OCI-LY1 (cell line): ENCODE results near the gene ST6GALNAC3.

Experiments used
- H2AFZ ChIP-seq: fragments of 200-600 bp; sonication (generic), shearing (Covaris generic); 2 replicates; pipeline ENCODE4 v1.6.0; 2014; ENCODE audit warnings: antibody characterized with exemption, mild to moderate bottlenecking, low read length
- H3F3A ChIP-seq: fragments of 200-600 bp; sonication (generic), shearing (Covaris generic); 2 replicates; pipeline ENCODE4 v1.6.0; 2014; ENCODE audit warnings: mild to moderate bottlenecking, antibody characterized with exemption, low read length, moderate library complexity; ENCODE audit not compliant: insufficient read depth
- H3K27ac ChIP-seq: fragments of 200-600 bp; sonication (generic); 2 replicates; pipeline ENCODE4 v1.5.1; 2014; ENCODE audit warnings: low read length, mixed run types, mild to moderate bottlenecking, low read depth; ENCODE audit not compliant: poor library complexity, severe bottlenecking
- H3K27me3 ChIP-seq: fragments of 200-600 bp; sonication (generic); 2 replicates; pipeline ENCODE4 v1.6.0; 2014; ENCODE audit warnings: antibody characterized with exemption, mild to moderate bottlenecking, low read length, moderate library complexity; ENCODE audit not compliant: insufficient read depth
- H3K36me3 ChIP-seq: fragments of 200-600 bp; sonication (generic); 2 replicates; pipeline ENCODE4 v1.6.1; 2014; ENCODE audit warnings: mild to moderate bottlenecking, antibody characterized with exemption, low read length, moderate library complexity, mixed read lengths; ENCODE audit not compliant: insufficient read depth
- H3K4me1 ChIP-seq: fragments of 200-600 bp; sonication (generic); 2 replicates; pipeline ENCODE4 v1.5.1; 2014; ENCODE audit warnings: mild to moderate bottlenecking, low read length, moderate library complexity; ENCODE audit not compliant: insufficient read depth, severe bottlenecking
- H3K4me2 ChIP-seq: fragments of 200-600 bp; sonication (generic), shearing (Covaris generic); 2 replicates; pipeline ENCODE4 v1.6.1; 2014; ENCODE audit warnings: low read length
- H3K4me3 ChIP-seq: fragments of 200-600 bp; sonication (generic); 2 replicates; pipeline ENCODE4 v1.5.1; 2014; ENCODE audit warnings: low read length, low read depth, mild to moderate bottlenecking, mixed read lengths; ENCODE audit not compliant: poor library complexity, severe bottlenecking
- H3K79me2 ChIP-seq: fragments of 200-600 bp; shearing (Covaris generic); 2 replicates; pipeline ENCODE4 v1.6.1; 2016; ENCODE audit warnings: mixed run types, low read length, mixed read lengths; ENCODE audit not compliant: insufficient read depth
- H3K9ac ChIP-seq: fragments of 200-600 bp; sonication (generic), shearing (Covaris generic); 2 replicates; pipeline ENCODE4 v1.6.1; 2014; ENCODE audit warnings: mild to moderate bottlenecking, low read length, mixed read lengths
- H3K9me2 ChIP-seq: fragments of 200-600 bp; sonication (generic), shearing (Covaris generic); 2 replicates; pipeline ENCODE4 v1.6.1; 2014; ENCODE audit warnings: low read depth, mild to moderate bottlenecking, low read length, mixed read lengths
- H3K9me3 ChIP-seq: fragments of 200-600 bp; shearing (Covaris generic); 2 replicates; pipeline ENCODE4 v1.6.1; 2014; ENCODE audit warnings: low read length, mixed read lengths
- H4K20me1 ChIP-seq: fragments of 200-600 bp; sonication (generic), shearing (Covaris generic); 2 replicates; pipeline ENCODE4 v1.6.0; 2016; ENCODE audit warnings: mild to moderate bottlenecking, low read length; ENCODE audit not compliant: insufficient read depth
- CTCF ChIP-seq: fragments of 200-600 bp; sonication (generic), shearing (Covaris generic); IDR thresholded peaks from 2 replicates; pipeline ENCODE4 v1.5.1; 2017; ENCODE audit warnings: mild to moderate bottlenecking, antibody characterized with exemption, low read length, moderate library complexity, mixed read lengths
- EZH2 ChIP-seq: fragments of 200-600 bp; sonication (generic), shearing (Covaris generic); IDR thresholded peaks from 2 replicates; pipeline ENCODE4 v1.8.0; 2017; ENCODE audit warnings: borderline replicate concordance, mixed run types, mild to moderate bottlenecking, antibody characterized with exemption, low read length, moderate library complexity, mixed read lengths

The ST6GALNAC3 gene

DNA sequence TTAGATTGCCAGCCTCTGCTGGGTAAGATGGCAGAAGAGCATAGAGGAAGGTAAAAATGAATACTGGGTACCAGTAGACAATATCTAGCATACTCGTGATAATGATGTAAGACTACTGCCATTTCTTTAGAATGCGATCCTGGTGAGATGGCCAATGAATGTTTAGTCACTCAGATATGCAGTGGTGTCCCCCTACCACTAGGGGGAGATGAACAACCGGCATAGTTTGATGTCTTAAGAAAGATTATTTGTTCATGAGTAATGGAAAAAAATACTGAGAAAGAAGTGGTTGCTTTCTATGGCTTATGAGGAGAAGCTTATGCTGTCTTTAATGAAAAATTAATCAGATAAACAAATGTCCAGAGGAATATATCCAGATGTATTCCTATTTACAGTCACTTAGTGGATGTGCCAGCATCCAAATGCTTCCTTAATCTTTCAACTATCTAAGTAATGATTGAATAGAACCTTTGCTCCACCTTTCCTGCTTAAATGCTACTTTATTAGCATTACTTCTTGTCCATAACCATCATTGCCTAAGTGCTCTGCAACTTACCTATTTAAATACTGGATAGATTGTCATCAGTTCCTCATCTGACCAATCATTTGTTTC lies 256.6 kb downstream of the ST6GALNAC3 start:
- no peak overlapping the region for H3K4me2 ChIP-seq

GRCh38 chr1:76335882-76336281 lies 261.3 kb downstream of the ST6GALNAC3 start:
- Histone ChIP-seq H3K9me2 (no peaks in the 10 kb centered on the region), H4K20me1 (no peaks in the 10 kb centered on the region), H2AFZ (no peak overlapping the region), H3K27ac (no peak overlapping the region), H3K9ac (no peak overlapping the region), H3K36me3 (no peaks in the 10 kb centered on the region), H3K9me3 (no peaks in the 10 kb centered on the region), H3F3A (no peaks in the 10 kb centered on the region), H3K4me2 (no peak overlapping the region), H3K4me3 (no peak overlapping the region), H3K4me1 (no peaks in the 10 kb centered on the region), H3K79me2 (no peaks in the 10 kb centered on the region), H3K27me3 (no peaks in the 10 kb centered on the region)
- no peak for TF ChIP-seq CTCF
- TF ChIP-seq EZH2, result no peak

More for the DNA sequence above, 256.6 kb downstream of the ST6GALNAC3 start:
- no peaks in the 10 kb centered on the region for H3K36me3 ChIP-seq
- no peak overlapping the region for H3K4me3 ChIP-seq
- TF ChIP-seq CTCF (peak; percentile 89), EZH2 (no peak)
- no peaks in the 10 kb centered on the region for H3K9me2 ChIP-seq
- no peaks in the 10 kb centered on the region for H3K27me3 ChIP-seq
- H3F3A ChIP-seq, result no peaks in the 10 kb centered on the region
- no peak overlapping the region for H2AFZ ChIP-seq
- H4K20me1 ChIP-seq, result no peaks in the 10 kb centered on the region
- no peaks in the 10 kb centered on the region for H3K9me3 ChIP-seq
- H3K79me2 ChIP-seq, result no peaks in the 10 kb centered on the region
- no peaks in the 10 kb centered on the region for H3K4me1 ChIP-seq
- no peak overlapping the region for H3K9ac ChIP-seq
- no peak overlapping the region for H3K27ac ChIP-seq

DNA sequence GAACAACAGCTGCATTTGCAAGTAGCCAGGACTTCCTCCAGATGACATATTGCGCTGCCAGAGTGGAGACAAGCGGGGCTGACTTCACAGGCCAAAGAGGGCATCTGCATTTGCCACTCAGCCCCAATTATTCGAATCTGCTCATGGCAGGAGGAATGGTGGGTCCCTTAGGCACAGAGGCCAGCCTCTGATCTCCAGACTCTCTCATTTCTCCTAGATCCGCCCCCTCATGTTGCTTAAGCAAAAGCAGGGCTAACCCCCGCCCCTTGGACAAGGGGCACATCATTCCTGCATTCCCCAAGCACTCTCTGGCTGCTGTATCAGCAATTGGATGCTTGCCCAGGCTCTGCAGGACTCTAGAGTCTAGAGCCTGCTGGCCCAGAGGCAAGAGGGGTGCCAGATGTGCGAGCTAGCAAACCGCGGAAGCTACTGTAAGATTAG lies 262.4 kb downstream of the ST6GALNAC3 start:
- H3F3A ChIP-seq, result no peaks in the 10 kb centered on the region
- no peak overlapping the region for H3K4me3 ChIP-seq
- no peaks in the 10 kb centered on the region for H3K4me1 ChIP-seq

More for the DNA sequence above, 262.4 kb downstream of the ST6GALNAC3 start:
- Histone ChIP-seq H3K4me2 (no peak overlapping the region), H3K79me2 (no peaks in the 10 kb centered on the region), H3K9ac (no peak overlapping the region), H2AFZ (no peak overlapping the region), H3K27me3 (no peaks in the 10 kb centered on the region), H3K27ac (no peak overlapping the region), H3K9me3 (no peaks in the 10 kb centered on the region), H3K36me3 (no peaks in the 10 kb centered on the region), H4K20me1 (no peaks in the 10 kb centered on the region), H3K9me2 (no peaks in the 10 kb centered on the region)
- no peak for TF ChIP-seq CTCF
- TF ChIP-seq EZH2, result no peak
